ENCODE data around the gene PDE1C.

The PDE1C gene

DNA sequence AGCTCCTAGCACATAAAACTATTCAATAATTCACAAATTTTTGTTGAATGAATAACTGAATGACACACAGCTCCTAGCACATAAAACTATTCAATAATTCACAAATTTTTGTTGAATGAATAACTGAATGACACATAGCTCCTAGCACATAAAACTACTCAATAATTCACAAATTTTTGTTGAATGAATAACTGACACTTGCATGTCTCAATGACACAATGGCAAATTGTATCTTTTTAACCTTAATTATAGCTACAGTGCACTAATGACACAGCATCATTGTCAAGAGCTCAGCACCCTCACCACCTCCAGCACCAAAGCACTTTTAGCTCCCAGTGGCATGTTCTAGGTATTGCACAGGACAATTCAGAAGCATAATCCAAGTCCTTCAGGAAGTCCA is 131.6 kb downstream of the PDE1C start:
- DNase-seq (ENCODE audit: low spot score) = no peak

DNA sequence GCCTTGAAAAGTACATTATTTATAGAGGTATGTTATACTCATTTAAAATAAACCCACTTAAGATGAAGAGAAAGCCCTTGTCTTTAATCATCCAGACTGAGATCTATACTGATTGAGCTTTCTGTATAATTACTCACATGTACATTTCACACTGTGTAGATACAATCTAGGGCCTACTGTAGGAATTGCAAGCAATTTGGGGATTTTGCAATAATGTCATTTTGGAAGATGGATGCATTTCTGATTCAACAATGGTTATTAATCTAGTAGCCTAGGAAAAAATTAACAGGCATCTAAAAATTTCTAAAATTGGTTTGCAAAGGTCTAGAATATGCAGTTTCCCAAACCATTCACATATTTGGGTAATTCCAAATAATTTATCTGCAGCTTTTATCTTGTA is 132.2 kb downstream of the PDE1C start:
- DNase-seq (ENCODE audit: low spot score) = no peak

DNA sequence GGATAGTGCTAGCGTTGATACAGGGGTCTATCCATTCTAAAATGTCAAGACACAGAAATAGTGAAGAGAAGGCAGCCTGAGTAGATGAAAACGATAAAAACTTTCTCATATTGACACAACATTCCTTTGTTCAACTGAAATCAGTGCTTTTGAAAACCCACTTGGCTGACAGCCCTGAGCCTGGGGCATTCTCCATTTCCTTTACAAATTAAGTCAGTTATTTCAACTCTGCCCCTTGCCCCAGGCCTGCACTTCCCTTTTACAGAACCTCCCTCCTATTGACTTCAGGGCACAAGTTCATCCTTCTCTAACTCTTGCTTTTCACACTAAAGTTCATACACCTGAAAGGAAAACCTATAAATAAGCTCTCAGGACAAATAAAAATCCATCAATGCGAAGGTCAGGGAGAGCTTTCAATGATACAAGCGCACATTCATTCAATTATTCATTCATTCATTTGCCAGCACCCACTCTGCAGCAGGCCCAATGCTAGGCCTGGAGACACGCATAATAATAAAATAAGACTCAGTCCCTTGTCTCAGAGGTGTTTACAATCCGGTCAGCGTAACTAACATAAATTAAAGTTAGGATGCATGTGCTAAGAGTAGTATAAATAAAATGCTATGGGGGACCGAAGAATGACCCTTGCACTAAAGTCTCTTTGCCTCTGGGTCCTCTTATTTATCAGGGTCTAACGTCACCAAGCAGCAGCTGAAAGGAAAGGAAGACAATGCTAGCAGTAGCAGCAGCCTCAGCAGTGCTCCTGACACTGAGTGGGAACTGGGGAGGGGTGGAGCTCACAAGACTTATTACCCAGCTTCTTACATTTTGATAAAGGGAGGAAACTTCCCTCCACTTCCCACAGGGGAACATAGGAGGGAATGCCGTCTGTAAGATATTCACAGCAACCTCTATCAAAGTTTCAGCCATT is 134.8 kb downstream of the PDE1C start:
- DNase-seq (ENCODE audit: low spot score) = no peak

DNA sequence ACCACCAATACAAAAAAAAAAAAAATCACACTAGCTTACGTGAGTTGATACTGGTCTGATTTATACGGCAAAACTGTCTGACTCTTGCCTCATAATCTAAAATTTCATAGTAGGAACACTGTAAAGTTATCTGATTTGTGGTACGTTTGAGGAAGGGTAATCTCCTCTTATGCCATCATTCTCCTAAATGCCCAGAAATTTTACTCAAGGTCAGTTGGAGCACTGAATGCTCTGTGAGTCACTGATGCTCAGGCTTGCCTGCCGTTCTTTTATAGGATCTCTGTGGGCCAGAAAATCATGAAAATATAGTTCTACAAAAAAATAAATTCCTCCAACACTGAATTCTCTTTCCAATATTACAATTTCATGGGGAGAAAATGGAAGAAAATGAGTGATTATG is 135.7 kb downstream of the PDE1C start:
- DNase-seq (ENCODE audit: low spot score) = no peak

DNA sequence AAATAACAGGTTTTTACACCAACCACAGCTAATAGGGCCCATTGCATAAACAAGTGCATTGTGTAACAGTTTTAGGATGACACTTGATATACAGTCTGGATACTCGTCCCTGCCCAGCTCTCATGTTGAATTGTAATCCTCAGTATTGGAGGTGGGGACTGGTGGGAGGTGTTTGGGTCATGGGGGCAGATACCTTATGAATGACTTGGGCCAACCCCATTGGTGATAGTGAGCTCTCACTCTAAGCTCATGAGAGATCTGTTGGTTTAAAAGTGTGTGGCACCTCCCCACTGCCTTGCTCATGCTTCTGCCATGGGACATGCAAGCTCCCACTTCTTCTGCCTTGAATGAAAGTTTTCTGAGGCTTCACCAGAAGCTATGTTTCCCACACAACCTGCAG is 136.7 kb downstream of the PDE1C start:
- DNase-seq (ENCODE audit: low spot score) = no peak

DNA sequence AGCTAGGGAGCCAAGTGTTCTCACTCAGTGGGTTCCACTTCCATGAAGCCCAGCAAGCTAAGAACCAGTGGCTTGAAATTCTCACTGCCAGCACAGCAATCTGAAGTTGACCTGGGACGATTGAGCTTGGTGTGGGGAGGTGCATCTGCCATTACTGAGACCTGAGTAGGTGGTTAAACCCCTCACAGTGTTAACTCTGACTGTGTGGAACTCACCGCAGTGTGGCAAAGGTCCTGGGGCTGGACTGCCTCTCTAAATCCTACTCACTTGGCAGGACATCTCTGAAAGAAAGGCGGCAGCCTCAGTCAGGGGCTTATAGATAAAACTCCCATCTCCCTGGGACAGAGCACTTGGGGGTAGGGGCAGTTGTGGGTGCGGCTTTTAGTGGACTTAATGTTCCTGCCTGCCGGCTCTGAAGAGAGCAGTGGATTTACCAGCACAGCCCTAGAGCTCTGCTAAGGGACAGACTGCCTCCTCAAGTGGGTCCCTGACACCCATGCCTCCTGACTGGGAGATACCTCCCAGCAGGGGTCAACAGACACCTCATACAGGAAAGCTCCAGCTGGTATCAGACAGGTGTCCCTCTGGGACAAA is 143.1 kb downstream of the PDE1C start:
- no peak for DNase-seq (ENCODE audit: low spot score)

DNA sequence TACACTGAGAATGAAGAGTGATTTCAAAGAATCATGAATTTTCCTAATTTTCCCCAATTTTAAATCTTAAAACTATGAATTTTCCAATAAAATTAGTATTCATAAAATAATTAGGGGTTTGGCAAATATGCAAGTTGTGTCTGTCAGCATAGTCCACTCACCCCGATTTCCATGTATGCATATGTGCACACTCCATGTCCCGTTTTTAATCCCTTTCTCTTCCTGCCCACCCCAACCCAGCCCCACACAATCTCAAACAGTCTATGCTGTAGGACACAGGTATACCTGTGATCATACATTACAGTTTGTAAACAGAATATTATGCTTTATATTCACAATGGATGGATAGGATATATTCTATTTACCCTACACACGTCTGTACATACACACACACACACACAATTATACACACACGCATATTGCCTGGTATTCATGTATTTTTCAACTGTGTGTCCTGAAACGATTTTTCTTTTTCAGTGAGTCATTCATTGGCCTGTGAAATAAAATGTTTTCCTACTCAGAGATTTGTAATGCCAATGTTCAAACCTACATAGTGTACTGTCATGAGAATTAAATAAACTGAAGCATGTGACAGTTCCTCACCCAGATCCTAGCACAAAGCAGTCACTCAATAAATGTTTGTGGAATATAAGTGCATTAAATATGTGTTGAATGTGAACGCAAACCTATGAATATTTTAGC is 144.3 kb downstream of the PDE1C start:
- no peak for DNase-seq (ENCODE audit: low spot score)

DNA sequence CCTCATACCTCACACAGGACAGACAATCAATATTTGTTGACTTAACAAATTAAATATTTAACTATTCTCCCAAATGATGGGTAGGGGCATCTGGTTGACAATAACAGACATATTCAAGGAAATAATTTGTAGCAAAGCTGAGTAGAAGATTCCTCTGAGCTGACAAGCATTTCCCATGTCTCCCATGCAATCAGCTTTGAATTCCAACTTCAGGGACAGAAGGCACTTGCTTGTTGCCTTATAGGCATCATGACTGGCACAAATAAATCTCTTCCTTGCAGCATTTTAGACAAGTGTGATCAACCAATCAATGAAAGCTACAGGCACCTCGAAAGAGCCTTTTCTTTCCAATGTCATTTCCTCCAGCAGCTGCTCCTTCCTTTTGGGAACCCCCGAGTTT is 146.0 kb downstream of the PDE1C start:
- DNase-seq (ENCODE audit: low spot score) = no peak

DNA sequence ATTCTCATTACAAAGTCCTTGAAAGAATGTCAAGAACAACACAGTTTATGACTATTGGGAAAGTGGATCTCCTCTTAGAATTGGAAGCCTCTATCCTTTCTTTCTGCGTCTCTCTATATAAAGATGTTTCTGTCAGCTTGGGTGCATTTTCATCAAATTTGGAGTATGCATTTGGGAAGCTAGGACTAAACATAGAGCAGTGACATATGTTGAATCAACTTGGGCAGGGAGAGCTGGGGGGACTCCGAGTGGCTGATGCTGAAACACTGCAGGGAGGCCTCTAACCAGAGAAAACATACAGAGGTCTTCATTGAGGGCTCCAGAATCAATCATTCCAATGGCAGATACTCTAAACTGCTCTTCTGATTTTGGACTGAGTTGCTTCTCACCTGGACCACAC is 147.4 kb downstream of the PDE1C start:
- DNase-seq (ENCODE audit: low spot score) = no peak

DNA sequence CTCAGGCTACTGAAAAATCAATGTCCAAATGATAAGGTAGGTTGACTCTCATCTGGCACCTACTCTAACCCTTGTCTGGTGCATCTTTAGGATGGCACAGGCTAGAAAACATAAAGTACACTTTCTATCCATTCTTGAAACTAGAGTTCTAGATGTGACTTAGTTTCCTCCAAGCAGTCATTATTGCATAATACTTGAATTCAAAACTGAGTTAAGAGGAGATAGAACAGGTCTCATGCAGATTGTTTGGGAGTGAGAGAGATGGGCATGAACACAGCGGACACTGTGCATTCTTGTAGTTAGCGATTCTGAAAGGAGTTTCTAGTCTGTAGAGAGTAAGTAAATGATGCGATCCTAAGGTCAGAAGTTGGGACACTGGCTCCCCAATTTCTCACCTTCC is 149.2 kb downstream of the PDE1C start:
- DNase-seq (ENCODE audit: low spot score) = no peak

DNA sequence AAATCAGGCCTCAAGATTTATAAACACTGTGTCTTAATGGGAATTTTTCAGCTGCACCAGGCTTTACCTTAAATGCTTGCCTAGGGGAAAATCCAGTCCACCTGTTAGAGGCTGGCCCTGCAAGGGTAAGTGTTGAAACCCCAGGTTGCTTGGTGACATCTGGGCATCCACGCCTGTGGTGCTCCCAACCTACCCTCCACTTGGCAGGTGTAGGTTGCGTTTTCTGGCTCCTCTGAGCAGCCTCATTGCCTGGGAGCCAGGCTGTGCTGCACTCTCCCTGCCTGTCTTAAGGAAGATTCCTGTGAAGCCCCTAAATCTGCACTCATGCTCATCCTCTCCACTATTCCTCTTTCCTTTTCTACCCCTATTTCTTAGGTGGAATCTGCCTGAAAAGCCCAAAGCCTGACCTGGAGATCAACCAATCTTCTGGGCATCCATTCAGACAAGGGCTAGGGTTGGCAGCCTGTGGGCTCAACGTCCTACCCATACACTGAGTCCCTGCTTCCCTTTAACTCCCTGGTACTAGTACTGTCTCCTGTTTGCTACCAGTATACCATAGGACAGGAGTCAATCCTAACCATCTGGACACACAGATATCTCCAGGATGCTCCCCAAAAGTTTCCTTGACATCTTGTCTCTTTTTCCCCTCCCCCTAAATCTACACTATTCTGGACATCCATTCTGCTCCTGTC is 150.4 kb downstream of the PDE1C start:
- no peak for DNase-seq (ENCODE audit: low spot score)

DNA sequence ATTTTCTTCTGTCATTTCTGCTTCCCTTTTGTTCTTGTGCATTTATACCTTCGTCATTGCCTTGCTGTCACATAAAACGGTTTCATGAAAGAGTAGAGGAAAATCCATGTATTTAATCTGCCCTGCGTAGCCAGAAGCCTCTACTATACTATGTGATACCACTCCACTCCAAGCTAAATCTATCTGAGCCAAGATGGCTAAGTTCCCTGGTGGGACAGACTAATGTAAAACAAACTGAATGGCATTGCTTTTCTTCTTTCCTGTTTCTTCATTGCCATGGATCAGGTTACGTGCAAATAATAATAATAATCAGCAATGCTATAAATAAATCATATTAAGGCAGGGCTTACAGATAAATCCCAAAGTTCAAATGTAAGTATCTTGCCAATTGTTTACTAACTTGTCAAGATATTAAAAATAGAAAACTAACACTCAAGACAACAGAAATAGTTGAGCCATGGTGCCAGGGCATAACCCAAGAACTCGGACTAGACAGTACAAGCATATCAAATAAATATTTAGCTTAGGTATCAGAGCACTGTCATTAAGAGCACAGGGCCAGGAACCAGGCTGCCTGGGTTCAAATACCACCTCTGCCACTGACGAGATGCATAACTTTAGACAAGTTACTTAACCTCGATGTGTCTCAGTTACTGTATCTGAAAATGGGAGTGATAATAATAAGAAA is 151.4 kb downstream of the PDE1C start:
- DNase-seq (ENCODE audit: low spot score) = no peak

DNA sequence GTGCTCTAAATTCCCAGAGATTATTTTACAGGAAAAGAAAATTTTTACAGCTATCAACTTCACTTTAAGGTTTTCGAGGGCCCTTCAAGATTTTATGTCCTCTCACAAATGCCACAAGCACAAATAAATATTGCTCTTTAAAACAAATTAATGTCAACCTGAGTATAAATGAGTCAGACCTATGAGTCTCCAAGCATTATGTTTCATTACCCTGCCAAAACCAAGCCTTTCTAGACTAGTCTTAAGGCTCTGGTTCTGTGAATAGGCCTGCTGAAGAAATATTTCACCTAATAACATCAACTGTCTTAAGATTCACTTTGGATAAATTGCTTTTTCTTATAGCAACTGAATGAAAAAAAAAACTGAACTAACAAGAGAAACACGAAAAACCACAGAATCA is 153.0 kb downstream of the PDE1C start:
- DNase-seq (ENCODE audit: low spot score) = no peak

DNA sequence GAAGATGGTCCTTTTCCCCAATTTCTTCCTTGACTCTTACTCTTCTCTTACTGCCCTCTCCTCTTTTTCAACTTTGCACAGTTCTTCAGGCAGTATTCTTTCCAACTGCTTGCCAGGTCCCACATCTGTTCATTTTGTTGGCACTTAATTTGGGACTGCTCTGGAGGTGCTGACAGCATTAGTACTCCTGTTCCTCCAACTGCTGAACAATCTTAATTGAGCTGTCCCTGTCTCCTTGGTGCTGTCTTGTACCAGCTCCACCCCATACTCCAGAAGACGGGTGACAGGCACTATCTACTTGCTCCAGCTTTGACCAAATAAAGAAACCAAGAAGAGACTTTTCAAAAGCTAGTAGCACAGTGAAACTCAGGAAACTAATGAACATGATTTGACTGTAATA is 160.0 kb downstream of the PDE1C start:
- DNase-seq (ENCODE audit: low spot score) = no peak

DNA sequence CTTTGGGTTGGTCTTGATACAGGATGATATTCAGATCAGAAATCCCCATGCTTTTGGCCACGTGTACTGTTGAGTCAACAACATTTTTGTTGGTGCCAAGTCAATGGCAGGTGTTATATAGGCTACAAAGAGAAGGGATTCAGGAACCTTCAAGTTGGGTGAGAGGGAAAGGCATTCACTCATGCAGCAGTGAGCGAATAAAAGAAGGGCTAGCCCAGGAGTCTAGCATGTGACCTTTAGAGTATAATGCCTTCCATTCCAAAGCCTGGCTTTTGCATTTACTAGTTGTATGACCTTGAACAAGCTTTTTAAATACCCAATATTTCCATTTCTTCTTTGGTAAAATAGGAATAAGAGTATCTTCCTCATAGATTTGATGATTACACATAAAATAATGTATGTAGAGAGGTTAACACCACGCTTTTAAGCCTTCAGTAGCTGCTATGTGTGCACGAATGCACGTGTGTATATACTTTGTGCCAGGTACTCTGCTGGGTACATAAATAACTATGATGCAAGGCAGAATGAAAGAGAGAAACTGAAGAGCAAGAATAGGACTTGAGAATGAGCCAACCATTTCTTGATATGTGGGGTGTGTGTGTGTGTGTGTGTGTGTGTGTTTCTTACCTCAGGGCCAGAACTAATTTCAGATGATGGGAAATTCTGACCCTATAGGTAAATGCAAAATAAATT is 163.6 kb downstream of the PDE1C start:
- no peak for DNase-seq (ENCODE audit: low spot score)

DNA sequence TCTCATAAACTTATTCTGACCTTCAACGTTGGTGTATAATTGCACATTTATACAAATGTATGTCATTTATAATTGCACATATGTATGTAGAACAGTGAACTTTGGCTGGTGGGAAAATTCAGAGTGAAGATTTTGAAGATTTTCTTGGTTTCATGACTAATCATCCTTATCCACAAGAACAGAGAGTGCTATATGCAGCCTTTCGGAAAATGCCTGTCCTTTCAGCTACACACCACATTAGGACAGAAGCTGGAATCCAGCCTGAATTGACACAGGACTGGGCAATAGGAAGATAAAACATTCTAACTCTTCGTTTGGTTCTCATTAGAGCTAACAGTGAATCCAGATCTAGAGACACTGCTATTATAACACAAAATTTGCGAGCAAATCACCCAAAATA is 166.2 kb downstream of the PDE1C start:
- no peak for DNase-seq (ENCODE audit: low spot score)

DNA sequence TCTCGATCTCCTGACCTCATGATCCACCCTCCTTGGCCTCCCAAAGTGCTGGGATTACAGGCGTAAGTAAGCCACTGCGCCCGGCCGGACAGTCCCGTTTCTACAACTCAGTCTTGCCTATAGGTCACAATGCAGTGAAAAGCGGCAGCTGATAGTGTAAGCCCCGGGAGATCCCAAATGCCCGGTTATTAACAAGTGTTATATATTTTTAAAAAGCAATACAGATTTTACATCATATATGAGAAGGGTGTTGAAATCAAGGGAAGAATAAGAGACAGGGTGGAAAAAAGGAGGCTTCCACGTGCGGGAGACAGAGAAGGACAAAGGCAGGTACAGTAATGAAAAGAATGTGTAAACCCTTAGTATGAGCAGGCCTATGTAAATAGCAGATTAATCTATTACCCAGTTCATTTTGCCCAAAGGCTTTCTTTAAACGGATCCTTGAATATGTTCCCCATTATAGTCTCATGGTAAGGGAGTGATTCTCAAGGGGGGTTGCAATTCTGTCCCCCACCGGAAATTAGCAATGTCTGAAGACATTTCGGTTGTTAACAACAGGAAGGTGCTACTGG is 170.8 kb downstream of the PDE1C start:
- DNase-seq (ENCODE audit: low spot score) = no peak

DNA sequence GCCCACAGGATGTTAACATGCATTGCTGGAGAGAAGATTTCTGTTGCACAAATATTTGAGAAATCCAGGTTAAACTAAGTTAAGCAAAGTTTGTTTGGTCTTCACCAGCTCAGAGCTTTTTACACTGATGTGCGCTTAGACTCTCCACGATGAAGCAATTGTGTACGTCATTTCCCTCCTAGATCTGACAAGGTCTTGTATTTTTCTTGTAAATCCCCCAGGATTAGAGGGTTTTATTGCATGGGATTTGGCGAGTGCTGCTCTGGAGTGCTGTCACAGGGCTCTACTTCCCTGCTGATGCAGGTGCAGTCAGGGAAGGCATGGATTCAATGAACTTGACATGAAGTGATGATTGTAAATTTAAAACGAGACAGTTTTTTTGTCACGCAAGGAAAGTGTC is 173.3 kb downstream of the PDE1C start:
- no peak for DNase-seq (ENCODE audit: low spot score)

DNA sequence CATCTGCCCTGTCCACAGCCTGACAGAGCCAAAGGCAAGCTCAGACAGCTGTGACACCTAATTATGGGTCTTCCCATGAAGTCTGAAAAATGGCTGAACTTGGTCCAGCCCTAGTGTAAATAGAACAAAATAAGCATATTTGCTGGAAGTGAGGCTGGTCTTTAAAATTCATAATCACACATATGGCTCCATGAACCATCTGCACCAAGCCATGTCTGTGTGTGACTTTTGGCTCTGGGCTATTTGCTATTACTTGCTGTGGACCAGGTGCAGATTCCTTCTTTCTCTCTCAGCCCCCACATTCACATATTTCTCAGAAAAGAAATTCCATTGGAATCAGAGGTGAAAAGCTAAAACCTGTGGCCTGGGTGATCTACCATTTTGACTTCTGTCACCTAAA is 175.9 kb downstream of the PDE1C start:
- DNase-seq (ENCODE audit: low spot score) = no peak

DNA sequence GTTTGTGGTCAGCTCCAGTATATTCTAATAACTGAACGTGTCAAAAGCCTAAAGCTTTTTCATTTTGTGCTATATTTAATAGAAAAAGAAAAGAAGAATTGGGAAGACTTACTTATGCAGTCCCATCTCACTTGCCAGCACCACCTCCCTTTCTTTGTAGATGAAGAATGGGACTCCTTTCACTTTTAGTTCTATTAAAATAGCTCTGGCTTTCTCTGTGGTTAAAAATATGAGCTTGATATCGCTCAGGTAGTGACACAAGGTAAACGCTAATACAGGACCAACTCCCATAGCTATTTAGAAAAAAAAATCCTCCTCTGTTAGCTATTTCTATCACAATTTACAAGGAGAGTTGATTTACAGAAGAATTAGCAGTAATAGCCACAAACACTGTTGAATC is 176.8 kb downstream of the PDE1C start:
- DNase-seq (ENCODE audit: low spot score) = no peak

Data from hematopoietic multipotent progenitor cell treated with erythropoietin and hydrocortisone succinate and interleukin-3 and kit ligand, for 15 days (in vitro differentiated cells).